Colon (tissue), 2 donors: ENCODE measurements around the gene KCNQ2.

Experiments used
- FAIRE-seq: peaks from 2 replicates; lab custom pipeline; 2012; peaks lifted over from hg19 to GRCh38; lab: Jason Lieb, UNC
- donor health status: control.
- donor health status: control.

Gene KCNQ2

DNA sequence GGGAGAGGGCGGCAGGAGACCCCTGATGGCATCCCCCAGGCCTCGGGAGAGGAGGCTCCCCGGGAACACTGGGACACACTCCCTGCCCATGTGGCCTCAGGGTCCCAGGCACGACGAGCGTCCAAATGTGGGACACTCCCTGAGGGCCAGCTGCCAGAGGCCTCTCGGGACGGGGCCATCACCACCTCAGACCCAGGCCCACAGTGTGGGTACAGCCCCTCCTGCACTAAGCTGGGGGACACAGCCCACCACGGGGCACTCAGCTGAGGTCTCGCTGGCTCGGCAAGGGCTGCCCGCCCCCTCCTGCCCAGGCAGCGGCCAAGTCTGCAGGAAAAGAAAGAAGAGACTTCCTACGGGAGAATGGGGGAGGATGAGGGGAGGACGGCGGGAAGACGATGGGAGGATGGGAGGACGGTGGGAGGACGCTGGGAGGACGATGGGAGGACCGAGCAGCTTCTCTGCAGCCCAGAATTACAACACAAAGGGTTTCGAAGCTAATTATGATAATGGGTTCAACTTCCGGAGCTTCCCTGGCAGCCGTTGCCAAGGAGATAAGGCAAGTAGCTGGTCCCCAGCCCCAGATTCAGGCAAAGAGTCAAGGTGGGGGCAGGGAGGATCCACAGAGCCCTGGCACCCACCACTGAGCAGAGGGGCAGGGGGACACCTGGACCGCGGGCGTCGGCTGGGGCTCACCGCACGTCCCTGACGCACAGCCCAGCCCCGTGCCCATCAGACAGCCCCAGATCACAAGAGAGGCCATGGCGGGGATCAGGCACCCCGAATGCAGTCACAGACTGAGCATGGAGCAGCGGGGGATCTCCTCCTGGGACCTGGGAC is 17.5 kb downstream of the KCNQ2 start:
- FAIRE-seq, result no peak

DNA sequence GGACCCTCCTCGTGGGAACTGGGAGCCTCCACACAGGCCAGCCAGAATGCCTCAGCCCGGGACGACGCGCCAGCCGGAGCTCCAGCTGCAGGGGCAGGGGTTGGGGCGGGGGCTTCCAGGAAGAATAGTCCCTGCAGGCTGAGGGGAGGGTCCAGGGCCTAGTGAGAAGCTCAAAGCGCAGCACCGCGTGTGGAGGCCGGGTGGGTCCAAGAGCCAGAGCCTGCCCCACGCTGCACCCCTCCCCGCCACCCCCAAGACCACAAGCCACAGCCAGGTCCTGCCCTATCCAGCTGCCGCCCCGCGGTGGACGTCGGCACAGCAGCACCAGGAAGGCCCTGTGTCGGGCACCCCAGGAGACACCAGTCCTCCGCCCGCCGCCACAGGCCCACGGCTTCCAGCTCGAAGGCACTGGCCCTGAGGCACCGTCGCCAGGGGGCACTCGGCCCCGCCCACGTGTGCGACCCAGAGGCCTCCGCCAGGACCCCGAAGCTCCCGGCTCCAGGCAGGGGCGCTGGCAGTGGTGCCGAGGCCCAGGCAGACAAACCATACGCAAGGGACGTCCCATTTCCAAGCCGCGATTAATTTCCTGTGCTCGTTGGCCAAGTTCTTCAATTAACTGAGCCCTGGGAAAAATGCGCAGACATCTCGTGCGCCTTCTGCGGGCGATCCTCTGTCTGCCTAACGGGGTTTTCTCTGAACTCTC is 19.5 kb downstream of the KCNQ2 start:
- no peak for FAIRE-seq

DNA sequence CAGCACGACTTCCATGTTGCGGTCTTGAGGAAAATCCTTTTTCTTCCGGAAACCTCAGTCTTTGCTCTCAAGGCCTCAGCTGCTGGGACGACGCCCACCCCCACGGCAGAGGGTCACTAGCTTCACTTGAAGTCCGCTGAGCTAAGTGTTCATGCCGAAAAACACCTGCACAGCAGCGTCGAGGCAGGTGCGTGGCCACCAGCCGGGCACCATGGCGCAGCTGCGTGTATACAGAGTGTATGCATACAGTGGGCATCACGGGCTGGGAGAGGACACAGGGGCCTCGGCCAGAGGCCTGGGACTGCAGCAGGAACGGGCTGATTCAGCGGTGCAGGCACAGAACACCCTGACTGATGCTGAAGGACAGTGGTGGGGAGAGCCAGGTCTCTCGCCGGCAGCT is 20.1 kb downstream of the KCNQ2 start:
- no peak for FAIRE-seq

DNA sequence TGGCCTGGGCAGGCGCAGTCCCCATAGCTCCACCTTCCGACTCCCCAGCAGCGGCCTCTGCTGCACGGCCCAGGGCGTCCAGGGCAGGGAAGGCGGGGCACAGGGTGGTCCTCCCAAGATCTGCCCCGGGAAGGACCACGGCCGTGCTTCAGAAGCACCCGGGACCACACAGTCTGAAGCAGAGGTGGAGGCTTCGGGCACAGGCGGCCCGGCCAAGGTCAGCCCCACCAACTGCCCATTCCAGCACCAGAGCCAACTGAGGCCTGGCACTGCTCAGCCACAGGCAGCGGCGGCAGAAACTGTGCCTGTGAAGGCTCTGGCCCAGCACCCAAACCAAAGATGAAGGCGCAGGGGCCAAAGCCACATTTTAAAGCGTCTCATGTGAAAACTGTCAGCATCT is 20.6 kb downstream of the KCNQ2 start:
- no peak for FAIRE-seq

DNA sequence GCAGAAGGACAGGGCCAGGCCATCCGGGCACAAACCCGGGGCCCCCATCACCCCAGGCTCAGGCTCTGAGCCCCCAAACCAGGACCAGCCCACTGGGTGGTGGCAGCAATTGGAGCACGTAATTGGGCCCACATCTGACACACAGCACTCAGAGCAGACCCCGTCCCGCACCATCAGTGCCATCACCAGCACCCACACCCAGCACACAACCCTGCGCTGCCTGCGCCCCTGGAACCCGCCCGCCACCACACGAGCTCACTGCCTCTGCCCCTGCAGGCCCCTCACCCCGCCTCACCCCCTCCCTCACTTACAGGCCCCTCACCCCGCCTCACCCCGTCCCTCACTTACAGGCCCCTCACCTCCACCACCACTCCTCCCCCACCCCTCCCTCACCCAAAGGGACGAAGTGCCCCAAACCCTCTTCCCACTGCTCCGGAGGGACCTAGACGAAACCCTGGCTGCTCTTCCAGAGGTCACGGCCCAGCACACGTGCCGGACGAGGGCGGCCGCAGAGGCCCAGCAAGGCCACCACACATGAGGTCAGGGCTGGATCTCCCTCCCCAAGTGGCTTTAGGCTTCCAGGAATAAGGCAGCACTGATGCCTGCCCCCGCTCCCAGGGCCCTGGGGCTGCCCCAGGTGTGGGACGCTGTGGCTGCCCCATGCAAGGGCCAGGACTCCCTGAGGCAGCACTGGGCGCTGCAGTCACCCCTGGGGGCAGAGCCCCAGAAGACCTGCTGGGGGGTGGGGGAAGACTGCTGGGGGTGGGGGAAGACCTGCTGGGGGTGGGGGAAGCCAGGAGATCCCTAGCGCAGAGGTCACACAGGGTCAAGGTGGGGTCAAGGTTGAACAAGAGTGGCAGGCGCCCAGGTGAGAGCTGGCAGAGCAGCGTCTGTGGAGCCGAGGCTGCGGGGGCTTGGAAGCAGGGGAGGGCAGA is 22.4 kb downstream of the KCNQ2 start:
- FAIRE-seq, result no peak

DNA sequence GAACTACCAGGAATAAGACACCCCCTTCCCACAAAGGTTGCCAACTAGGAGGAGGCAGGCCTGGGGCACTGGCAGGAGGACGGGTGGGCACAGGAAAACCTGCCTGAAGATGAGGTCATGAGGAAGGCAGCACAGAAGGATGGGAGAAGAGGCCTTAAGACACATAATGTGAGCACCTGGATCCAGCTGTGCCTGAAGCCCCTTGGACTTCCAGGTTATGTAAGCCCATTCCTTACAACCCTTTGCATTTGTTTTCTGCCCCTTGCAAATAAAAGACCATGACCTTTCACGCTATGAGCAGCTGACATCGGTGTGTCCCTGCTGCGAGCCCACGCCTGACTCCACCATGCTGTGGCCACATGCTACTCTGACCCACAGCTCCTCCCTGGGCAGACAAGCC is 23.4 kb downstream of the KCNQ2 start:
- FAIRE-seq, result no peak

DNA sequence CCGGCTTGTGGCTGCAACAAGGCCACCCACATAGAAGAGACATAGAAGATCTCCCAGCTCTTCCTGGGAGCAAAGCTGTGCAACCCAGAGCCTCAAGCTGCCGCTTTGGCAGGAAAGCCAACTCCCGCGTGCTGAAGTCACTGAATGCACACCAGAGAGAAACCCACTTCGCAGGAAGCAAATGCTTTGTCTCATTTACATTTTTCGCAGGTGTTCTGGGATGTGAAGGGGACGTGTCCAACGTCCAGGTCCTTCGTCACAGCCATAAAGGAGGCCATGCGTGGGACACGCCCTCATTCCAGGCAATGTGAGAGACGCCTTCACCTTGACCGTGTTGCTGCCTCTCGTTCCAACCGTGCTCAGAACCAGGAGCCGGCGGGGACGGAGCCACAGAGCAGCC is 24.4 kb downstream of the KCNQ2 start:
- FAIRE-seq, result no peak

DNA sequence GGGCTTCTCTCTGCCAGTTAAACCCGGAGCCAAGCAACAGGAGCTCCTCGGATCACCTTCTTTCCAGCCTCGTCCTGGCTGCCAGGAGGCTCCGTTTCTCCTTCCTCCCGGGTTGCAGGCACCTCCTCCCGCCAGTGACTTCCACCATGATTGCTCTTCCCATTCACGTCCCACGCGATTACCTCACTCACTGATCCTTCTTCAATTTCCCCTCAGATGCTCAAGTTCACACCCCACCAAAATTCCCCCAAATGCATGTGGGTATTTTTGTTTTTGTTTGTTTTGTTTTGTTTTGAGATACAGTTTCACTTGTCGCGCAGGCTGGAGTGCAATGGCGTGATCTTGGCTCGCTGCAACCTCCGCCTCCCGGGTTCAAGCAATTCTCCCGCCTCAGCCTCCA is 25.1 kb downstream of the KCNQ2 start:
- no peak for FAIRE-seq

DNA sequence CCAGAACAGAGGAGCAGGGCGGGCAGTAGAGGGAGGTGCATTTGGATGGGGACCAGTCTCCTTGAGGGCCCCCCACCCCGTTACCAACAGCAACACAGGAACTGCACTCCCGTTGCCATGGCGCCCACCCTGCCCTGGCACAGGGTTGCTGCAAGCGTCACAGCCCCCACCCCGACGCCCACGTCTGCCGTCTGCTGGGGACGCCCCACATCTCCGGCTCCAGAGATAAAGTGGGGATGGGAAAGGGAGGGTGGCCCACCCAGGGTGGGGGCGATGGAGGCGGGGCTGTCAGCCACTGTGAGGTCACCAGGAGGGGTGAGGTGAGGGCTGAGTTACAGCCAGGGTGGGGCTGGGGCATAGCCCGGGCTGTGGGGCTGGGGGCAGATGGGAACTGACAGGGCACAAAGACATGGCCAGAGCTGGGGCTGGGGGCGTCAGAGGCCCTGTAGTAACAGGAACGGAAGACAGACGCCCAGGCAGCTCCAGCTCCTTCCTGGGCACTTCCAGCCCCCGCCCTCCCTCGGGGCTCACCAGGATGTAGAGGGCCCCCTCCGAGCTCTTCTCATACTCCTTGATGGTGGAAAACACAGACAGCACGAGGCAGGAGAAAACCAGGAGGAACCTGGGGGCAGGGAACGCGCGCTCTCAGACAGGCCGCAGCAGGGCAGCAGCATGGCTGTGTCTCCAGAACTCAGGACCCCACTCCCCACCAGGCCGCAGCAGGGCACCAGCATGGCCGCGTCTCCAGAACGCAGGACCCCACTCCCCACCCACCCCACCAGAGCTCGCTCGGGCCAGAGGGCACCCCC is 26.0 kb downstream of the KCNQ2 start:
- FAIRE-seq, result no peak

DNA sequence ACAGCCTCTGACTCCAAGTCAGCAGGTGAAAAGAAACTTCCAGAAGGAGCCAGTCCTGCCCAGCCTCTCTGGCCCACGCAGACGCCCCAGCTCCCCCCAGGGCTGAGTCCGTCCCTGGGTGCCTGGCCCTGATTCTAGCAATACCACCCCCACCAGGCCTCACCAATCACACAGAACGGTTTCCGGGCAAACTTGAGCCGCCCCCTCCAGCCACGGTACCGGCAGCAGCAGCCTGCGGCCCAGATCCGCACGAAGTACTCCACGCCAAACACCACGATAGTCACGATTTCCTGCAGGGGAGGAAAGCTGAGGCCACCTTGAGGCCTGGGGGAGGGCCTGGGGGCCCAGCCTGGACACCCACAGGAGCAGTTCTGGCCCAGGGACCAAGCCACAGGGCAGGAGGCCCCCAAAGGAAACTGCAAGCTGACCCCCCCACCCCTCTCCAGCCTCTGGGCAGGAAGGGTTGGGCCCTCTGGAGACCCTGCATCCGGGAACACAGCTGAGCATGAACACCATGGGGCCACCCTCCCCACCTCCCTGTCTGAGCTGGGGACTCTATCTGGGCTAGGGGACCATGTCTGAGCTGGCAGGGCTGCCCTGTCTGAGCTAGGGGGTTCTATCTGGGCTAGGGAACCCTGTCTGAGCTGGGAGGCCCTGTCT is 27.2 kb downstream of the KCNQ2 start:
- FAIRE-seq, result no peak

DNA sequence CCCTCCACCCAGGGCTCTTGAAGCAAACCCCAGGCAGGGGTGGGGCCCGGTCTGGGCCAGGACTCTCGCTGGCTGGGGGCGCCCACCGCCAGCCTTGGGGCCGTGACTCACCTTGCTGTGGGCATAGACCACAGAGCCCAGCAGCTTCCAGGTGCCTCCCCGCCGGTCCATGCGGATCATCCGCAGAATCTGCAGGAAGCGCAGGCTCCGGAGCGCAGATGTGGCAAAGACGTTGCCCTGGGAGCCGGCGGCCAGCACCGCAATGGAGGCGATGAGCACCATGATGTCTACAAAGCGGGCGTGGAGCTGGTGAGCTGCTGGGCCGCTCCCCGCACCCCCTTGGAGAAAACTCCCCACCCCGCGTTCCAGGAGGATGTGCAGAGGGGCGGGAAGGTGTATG is 27.9 kb downstream of the KCNQ2 start:
- no peak for FAIRE-seq

DNA sequence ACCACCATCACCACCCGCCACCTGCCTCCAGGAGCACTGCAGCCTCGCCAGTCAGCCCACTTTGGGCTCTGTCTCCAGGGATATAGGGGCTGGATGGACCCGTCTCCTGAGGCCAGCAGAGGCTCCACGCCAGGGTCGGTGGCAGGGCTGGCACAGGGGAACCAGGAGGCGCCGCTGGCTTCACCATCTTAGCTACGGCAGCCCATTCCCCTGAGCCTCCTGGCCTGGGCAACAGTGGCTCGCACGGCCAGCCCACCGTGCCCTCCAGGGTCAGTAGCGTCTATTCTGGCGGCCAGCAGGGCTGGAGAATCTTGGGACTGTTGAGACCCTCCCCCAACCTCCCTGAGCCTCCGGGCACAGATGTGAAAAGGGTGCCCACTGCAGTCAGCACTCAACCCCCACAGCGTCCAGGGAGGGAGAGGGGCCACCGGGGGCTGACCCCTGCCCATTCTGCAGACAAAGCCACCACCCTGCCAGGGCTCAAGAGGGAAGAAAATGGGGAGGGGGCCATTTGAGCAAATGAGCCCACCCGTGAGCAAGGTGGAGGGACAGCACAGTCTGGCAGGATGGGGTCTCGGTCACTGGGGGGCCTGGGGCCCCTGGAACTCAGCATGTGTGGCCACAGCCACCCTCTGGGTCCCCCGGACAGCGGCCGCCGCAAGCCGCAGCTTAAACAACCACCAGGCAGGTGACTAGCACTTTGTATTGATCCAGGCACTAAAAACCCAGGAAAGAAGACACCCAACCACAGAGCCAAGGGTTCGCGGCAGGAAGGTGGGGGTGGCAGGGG is 28.7 kb downstream of the KCNQ2 start:
- no peak for FAIRE-seq

DNA sequence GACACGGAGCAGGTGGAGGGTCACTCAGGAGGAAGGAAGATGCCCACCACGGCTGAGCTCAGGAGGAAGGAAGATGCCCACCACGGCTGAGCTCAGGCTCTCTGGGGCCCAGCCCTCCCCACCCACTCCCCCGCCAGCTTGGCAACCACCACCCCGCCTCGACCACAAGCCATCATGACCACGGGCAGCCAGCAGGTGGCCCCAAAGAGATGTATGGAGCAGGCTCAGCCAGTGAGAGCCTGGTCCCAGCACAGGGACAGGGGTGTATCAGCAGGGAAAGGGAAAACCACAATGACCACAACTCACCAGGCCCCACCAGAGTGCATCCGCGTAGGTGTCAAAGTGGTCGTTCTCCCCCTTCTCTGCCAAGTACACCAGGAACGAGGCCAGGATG is 30.4 kb downstream of the KCNQ2 start:
- no peak for FAIRE-seq

DNA sequence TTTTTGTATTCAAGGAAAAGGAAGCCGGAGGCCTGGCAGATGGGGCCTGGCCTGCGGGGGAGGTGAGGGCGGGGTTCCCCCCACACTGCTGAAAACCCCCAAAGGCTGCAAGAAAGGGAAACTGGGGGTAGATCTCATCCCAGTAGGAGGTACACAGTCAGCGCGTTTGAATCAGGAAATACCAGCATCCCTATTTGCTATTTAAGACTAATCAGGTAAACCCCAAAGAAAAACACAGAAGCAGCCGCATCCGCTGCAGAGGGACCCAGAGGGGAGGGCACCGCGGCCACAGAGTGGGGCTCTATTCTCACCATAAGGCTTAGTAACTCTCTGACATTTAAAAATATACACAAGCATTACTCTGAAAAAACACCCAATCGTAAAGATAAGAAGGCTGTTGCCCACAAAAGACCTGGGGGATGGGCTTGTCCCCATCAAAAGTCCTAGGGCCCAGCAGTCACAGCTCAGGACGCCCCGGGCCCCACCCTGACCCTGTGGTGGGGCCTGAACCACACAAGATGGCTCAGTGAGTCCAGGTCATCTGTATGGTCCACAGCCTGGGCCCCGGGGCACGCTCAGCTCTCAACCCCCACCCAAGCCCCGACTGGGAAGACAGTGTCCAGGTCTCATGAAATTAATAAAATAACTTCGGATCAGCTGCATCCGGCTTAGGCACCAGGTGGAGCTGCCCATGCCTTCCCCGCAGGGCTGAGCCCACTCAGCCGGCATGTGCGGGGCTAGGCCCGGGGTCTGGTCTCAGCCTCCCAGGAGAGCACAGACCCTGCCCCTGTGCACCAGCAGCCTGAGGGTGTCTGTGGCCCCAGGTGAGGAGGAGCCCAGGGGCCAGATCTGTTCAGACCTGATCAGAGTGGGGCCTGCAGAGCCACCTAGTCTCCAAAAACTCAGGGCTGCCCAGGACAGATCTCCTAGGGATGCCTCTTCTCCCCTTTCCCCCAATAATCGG is 31.0 kb downstream of the KCNQ2 start:
- FAIRE-seq, result no peak

DNA sequence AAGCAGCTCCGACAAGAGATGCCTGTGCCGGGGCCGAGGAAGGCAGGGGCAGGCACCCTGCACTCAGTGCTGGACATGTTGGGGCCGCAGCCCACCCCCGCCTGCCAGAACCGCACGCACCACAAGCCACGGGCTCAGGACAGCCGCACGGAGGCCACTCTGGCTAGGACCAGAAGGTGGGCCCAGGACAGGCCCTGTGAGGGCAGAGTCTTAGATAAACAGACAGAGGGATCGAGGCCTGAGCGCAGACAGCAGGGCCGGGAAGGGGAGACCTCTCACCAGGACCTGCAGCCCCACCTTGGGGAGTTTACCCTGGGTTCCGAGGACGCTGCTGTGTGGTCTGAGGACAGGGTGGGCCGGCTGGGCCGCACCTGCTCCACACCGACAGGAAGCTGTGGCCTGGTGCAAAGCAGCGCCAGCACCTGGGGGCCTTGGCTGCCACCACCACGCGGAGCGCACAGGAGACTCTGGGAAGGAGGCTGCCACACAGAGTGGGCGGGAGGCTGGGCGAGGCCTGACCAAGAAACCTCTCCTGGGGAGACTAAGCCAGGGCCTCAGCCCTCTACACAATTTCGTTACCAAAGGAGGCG is 32.0 kb downstream of the KCNQ2 start:
- no peak for FAIRE-seq

DNA sequence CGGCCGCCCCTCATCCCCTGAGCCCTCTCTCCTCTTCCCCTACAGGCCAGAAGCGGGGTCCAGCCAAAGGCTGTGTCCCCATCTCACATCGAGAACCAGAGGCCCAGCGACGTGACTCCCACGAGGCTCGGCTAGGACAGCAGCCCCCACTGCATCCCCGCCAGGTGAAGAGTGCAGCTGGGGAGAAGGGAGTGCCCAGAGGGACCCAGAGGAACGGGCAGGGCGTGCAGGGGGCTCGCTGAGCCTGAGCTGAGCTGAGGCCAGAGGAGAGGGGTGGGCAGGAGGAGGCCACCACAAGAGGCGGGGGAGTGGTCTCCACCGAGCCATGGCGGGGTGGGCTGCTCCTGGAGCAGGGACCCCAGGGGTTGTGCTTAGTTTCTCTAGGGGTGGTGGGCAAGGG is 32.6 kb downstream of the KCNQ2 start:
- FAIRE-seq, result no peak

DNA sequence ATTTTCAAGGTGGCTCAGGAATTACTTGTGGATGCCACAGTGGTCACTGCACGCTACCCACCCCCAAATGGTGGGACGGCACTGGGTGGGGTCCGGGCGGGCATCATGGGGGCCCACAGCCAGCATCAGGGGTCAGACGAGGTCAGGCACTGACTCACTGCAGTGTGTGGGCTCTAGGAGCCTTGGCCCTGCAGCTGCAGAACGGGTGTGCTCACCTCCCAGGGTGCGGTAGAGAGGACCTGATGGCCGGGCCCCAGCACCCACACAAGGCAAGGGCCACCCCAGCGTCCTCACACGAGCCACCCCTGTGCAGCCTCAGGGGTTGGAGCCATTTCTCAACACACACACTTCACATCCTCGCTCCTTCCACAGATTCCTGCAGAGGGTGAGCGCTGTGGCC is 34.3 kb downstream of the KCNQ2 start:
- FAIRE-seq, result no peak

DNA sequence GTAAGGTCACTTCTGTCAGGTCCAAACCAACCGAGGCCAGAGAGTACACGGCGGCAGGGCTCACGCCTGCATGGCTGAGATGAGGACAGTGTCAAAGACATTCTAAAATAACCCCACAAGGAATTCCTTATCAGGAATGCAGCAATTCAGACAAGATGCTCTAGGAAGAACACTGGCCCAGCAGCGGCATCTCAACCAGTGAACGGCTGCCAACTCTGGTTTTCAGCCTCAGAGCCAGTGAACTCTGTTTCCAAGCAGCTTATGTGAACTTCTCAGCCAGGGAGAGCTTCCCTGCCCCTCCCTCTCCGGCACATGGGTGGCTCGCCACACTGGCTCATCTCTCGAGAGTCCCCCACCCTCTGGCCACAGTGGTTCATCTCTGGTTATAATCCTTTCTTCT is 36.9 kb downstream of the KCNQ2 start:
- no peak for FAIRE-seq
